Endothelial cell of umbilical vein (primary cell): Measurements from ENCODE around the gene FSTL4. TPM values are rescaled to one million over a fixed set of nuclear protein-coding genes. Genes with fewer than 3 reads are reported as not detected.
A peak's percentile ranks its signal among the peaks of the same experiment; 100 is the strongest.

Experiments used
- BruUV-seq: library from RNA; stranded (reverse); fragments of 400-500 nt; replicated peaks from 2 replicates; lab custom pipeline; 2021; lab: Mats Ljungman, UMichigan
- CTCF ChIA-PET: fragments of 300-600, 350-600 bp; sonication (Branson Sonifier 250); formaldehyde crosslinking; loops from one replicate; lab custom pipeline; 2021; ENCODE audit warnings: antibody characterized with exemption, inconsistent platforms; lab: Charles Lee
- POLR2A ChIA-PET: fragments of 300-600, 350-600 bp; sonication (Branson Sonifier 250); formaldehyde crosslinking; loops from one replicate; lab custom pipeline; 2021; ENCODE audit warnings: antibody characterized with exemption, inconsistent platforms; lab: Charles Lee
- DNase-seq: peaks from one replicate; pipeline ENCODE4 v3.0.0-alpha.2; 2011; ENCODE audit warnings: low read depth, low spot score
- FAIRE-seq: peaks from 2 replicates; lab custom pipeline; 2011; peaks lifted over from hg19 to GRCh38; lab: Jason Lieb, UNC
- H2AFZ ChIP-seq: 2 replicates; pipeline ENCODE4 v1.6.0; 2012; ENCODE audit warnings: low read depth, low read length, control low read depth, inconsistent platforms
- H3K27ac ChIP-seq: 2 replicates; pipeline ENCODE4 v1.5.1; 2011; ENCODE audit warnings: low read depth, mild to moderate bottlenecking, control low read depth, low read length, moderate library complexity; ENCODE audit not compliant: insufficient read depth
- H3K27me3 ChIP-seq, 2 experiments: 2 replicates each; pipeline versions ENCODE4 v1.6.0 to v1.6.1; 2011; ENCODE audit warnings: low read length in 2 of 2, mixed read lengths in 1 of 2; ENCODE audit not compliant: control insufficient read depth in 2 of 2, insufficient read depth in 2 of 2
- H3K36me3 ChIP-seq, 2 experiments: 2 replicates in 1 of 2; 3 replicates in 1 of 2; pipeline ENCODE4 v1.5.1; 2011; ENCODE audit warnings: low read length in 2 of 2, mild to moderate bottlenecking in 1 of 2, moderate library complexity in 1 of 2; ENCODE audit not compliant: control insufficient read depth in 2 of 2, insufficient read depth in 2 of 2; ENCODE audit errors: extremely low read depth in 1 of 2
- H3K4me1 ChIP-seq: 3 replicates; pipeline ENCODE4 v1.5.1; 2011; ENCODE audit warnings: mild to moderate bottlenecking, low read length; ENCODE audit not compliant: control insufficient read depth, insufficient read depth; ENCODE audit errors: extremely low read depth
- H3K4me2 ChIP-seq: 2 replicates; pipeline ENCODE4 v1.6.1; 2011; ENCODE audit warnings: low read length, control low read depth, mixed read lengths; ENCODE audit not compliant: insufficient read depth
- H3K4me3 ChIP-seq, 3 experiments: fragments of 200-600 bp in 1 of 3; sonication (generic), shearing (Covaris generic) in 1 of 3; replicated peaks in 1 of 3; 2 replicates each; pipeline ENCODE4 v1.5.1; 2011 to 2016; ENCODE audit warnings: control low read depth in 3 of 3, low read length in 3 of 3, mild to moderate bottlenecking in 2 of 3, inconsistent platforms in 1 of 3, low read depth in 1 of 3, moderate library complexity in 1 of 3; ENCODE audit not compliant: insufficient read depth in 1 of 3
- H3K79me2 ChIP-seq: 2 replicates; pipeline ENCODE4 v1.6.0; 2012; ENCODE audit warnings: low read length, inconsistent platforms; ENCODE audit not compliant: control insufficient read depth, insufficient read depth
- H3K9ac ChIP-seq: replicated peaks from 2 replicates; pipeline ENCODE3; 2011; ENCODE audit warnings: low read length, control low read depth; ENCODE audit not compliant: insufficient read depth; ENCODE audit errors: extremely low read depth
- H3K9me1 ChIP-seq: replicated peaks from 3 replicates; pipeline ENCODE4 v1.6.0; 2011; ENCODE audit warnings: mild to moderate bottlenecking, low read length; ENCODE audit not compliant: control insufficient read depth, insufficient read depth; ENCODE audit errors: extremely low read depth
- H3K9me3 ChIP-seq: replicated peaks from 2 replicates; pipeline ENCODE4 v1.5.1; 2012; ENCODE audit warnings: low read length, inconsistent platforms; ENCODE audit not compliant: control insufficient read depth, insufficient read depth
- H4K20me1 ChIP-seq: replicated peaks from 2 replicates; pipeline ENCODE3; 2011; ENCODE audit warnings: mild to moderate bottlenecking, low read length; ENCODE audit not compliant: control insufficient read depth, insufficient read depth; ENCODE audit errors: extremely low read depth
- POLR2A ChIP-seq: IDR thresholded peaks from 2 replicates; pipeline ENCODE4 v1.6.1; 2012; ENCODE audit warnings: low read depth, mild to moderate bottlenecking, control low read depth, low read length
- dilution Hi-C: fragments of 300-500 bp; cut with MboI; formaldehyde crosslinking; loops from one replicate; pipeline ENCODE4 v1.15.0; 2019; ENCODE audit warnings: low sequenced_read_pairs; ENCODE audit not compliant: extremely low pct_ligation_motif_present
- intact Hi-C: fragments of 100-400 bp; cut with micrococcal nuclease; formaldehyde crosslinking; loops from one replicate; pipeline ENCODE4 v1.10.0; 2022
- polyA plus RNA-seq, 4 experiments: library from polyadenylated mRNA; depleted of rRNA in 3 of 4; stranded (reverse) in 3 of 4; unstranded in 1 of 4; fragments of >200 nt; gene quantifications; 2 replicates each; pipeline versions ENCODE4 v1.2.1 to v1.2.3, GENCODE V29; 2011 to 2012; ENCODE audit warnings: missing spikeins in 1 of 4
- total RNA-seq: library from RNA; stranded (reverse); gene quantifications from 2 replicates; pipeline ENCODE4 v1.2.3, GENCODE V29; 2021
- TF ChIP-seq, protein P1 (sequence below): IDR thresholded peaks from 2 replicates; pipeline ENCODE4 v1.6.1; 2011; ENCODE audit not compliant: insufficient read depth, insufficient read length
- TF ChIP-seq, protein P2 (sequence below), 2 donors: IDR thresholded peaks; 1 replicate in 1 of 2; 2 replicates in 1 of 2; pipeline ENCODE4 v1.5.1; 2011; ENCODE audit warnings: low read length in 2 of 2, mild to moderate bottlenecking in 2 of 2, moderate library complexity in 2 of 2, control low read depth in 1 of 2, inconsistent platforms in 1 of 2, low read depth in 1 of 2; ENCODE audit not compliant: insufficient read depth in 1 of 2; ENCODE audit errors: extremely low read depth in 1 of 2

Gene FSTL4
- total and polyA plus RNA-seq, 2 donors (not counting 3 experiments of a cell fraction or from before 2014, with no cell fraction given), result 0.18 TPM; not detected in 1

DNA sequence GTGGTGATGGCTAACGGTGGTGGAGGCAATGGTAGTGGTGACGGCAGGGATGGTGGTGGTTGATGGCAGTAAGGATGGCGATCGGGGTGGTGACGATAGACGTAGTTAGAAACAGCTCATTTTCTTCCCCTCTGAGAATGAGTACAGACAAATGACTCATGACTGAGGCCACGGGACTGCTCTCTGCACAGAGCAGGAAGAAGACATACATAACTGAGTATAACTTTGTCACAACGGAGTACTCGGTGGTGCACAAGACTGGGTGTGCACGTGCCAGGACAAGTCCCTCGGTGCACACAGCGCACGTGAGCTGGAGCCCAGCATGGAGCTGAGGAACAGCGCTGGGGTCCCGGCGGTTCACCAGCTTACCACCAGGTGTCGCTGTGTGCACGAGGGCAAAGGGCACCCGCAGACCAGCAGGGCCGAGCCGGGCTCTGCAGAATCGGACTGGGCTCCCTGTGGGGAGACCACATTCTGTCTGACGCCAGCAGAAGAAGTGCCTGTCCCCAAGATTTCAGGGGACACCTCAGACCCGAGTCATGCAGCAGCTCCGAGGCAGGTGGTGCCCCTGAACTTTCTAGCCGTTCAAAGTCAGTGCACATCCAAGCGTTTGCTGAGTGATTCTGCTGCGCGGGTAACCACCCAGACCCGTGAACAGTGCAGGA, 188.6 kb downstream of the FSTL4 start:
- H3K4me2 ChIP-seq, result no peak overlapping the region
- intact Hi-C loops, result loop anchor here (1.0 to 5.0 kb wide), 6 partner anchors 35 to 521 kb away; no protein-coding TSS in a partner anchor
- peak; percentile 65 for FAIRE-seq

More for the DNA sequence above, 188.6 kb downstream of the FSTL4 start:
- no peak overlapping the region for H3K9ac ChIP-seq
- no peaks in the 10 kb centered on the region for H3K36me3 ChIP-seq
- no peaks in the 10 kb centered on the region for H3K9me1 ChIP-seq
- POLR2A ChIA-PET, result no interaction called here
- DNase-seq, result peak; percentile 54
- H4K20me1 ChIP-seq, result no peaks in the 10 kb centered on the region
- H3K4me1 ChIP-seq, result no peaks in the 10 kb centered on the region
- H2AFZ ChIP-seq, result no peak overlapping the region
- no peaks in the 10 kb centered on the region for H3K9me3 ChIP-seq
- H3K27ac ChIP-seq, result no peak overlapping the region
- CTCF ChIA-PET, result interaction anchor here (0.5 to 3.7 kb wide), 87 partner anchors 9 to 1744 kb away, joined by 3 to 77 read pairs (median 4); partner anchors contain the start of gene FSTL4
- TF ChIP-seq POLR2A, result no peak
- TF ChIP-seq, protein P1, sequence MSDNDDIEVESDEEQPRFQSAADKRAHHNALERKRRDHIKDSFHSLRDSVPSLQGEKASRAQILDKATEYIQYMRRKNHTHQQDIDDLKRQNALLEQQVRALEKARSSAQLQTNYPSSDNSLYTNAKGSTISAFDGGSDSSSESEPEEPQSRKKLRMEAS, result peak; percentile 55
- TF ChIP-seq, protein P2, sequence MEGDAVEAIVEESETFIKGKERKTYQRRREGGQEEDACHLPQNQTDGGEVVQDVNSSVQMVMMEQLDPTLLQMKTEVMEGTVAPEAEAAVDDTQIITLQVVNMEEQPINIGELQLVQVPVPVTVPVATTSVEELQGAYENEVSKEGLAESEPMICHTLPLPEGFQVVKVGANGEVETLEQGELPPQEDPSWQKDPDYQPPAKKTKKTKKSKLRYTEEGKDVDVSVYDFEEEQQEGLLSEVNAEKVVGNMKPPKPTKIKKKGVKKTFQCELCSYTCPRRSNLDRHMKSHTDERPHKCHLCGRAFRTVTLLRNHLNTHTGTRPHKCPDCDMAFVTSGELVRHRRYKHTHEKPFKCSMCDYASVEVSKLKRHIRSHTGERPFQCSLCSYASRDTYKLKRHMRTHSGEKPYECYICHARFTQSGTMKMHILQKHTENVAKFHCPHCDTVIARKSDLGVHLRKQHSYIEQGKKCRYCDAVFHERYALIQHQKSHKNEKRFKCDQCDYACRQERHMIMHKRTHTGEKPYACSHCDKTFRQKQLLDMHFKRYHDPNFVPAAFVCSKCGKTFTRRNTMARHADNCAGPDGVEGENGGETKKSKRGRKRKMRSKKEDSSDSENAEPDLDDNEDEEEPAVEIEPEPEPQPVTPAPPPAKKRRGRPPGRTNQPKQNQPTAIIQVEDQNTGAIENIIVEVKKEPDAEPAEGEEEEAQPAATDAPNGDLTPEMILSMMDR (IDR thresholded peaks at IDR 0.05; ENCODE audit: extremely low read depth in 1 of 2, insufficient read depth in 1 of 2, low read depth in 1 of 2, low read length in 2 of 2), result peak; percentile 91 to 99
- H3K79me2 ChIP-seq, result no peaks in the 10 kb centered on the region
- no TSS peak for BruUV-seq
- peaks cover 0 to 4% of the 10 kb centered on the region in 2 experiments for H3K27me3 ChIP-seq
- no peak overlapping the region for H3K4me3 ChIP-seq
- dilution Hi-C loops, result no loop called here
